SK-N-SH (cell line): Measurements from ENCODE around the gene PARN. TPM values are rescaled to one million over a fixed set of nuclear protein-coding genes. Genes with fewer than 3 reads are reported as not detected.

Experiments
- CTCF ChIA-PET: fragments of 300-600, 350-600 bp; formaldehyde crosslinking; extraction: SDS; loops from one replicate; lab custom pipeline; 2021; lab: Yijun Ruan, JAX
- POLR2A ChIA-PET: fragments of 350-600 bp; sonication (Branson Sonifier 250); formaldehyde crosslinking; extraction: SDS; loops from one replicate; lab custom pipeline; 2020; ENCODE audit warnings: antibody characterized with exemption, inconsistent platforms; lab: Yijun Ruan, JAX
- DNase-seq: peaks from one replicate; pipeline ENCODE4 v3.0.0; 2012
- H2AFZ ChIP-seq: fragments of 200-600 bp; sonication (generic); 2 replicates; pipeline ENCODE4 v1.8.1; 2016; ENCODE audit warnings: antibody characterized with exemption, mild to moderate bottlenecking, low read depth
- H3F3A ChIP-seq: fragments of 200-600 bp; sonication (generic); replicated peaks from 2 replicates; pipeline ENCODE3; 2016; ENCODE audit warnings: antibody characterized with exemption, mild to moderate bottlenecking; ENCODE audit not compliant: insufficient read depth
- H3K27ac ChIP-seq, 2 experiments: fragments of 200-500 bp in 1 of 2; fragments of 200-600 bp in 1 of 2; sonication (Bioruptor generic) in 1 of 2; sonication (generic), shearing (Covaris generic) in 1 of 2; 2 replicates each; pipeline versions ENCODE4 v1.5.1 to v1.6.1; 2014 to 2016; ENCODE audit warnings: low read depth in 2 of 2, inconsistent platforms in 1 of 2, low read length in 1 of 2, mild to moderate bottlenecking in 1 of 2, mixed read lengths in 1 of 2
- H3K27me3 ChIP-seq: fragments of 200-600 bp; sonication (generic), shearing (Covaris generic); 2 replicates; pipeline ENCODE4 v1.6.1; 2016; ENCODE audit warnings: mixed run types; ENCODE audit not compliant: insufficient read depth
- H3K36me3 ChIP-seq, 2 experiments: fragments of 200-500 bp in 1 of 2; fragments of 200-600 bp in 1 of 2; sonication (Bioruptor generic) in 1 of 2; sonication (generic) in 1 of 2; replicated peaks in 1 of 2; 2 replicates each; pipeline versions ENCODE3 to v1.5.1; 2014 to 2016; ENCODE audit warnings: low read length in 1 of 2, mild to moderate bottlenecking in 1 of 2; ENCODE audit not compliant: insufficient read depth in 2 of 2, control insufficient read depth in 1 of 2
- H3K4me1 ChIP-seq, 2 experiments: fragments of 200-500 bp in 1 of 2; fragments of 200-600 bp in 1 of 2; sonication (Bioruptor generic) in 1 of 2; sonication (generic), shearing (Covaris generic) in 1 of 2; 2 replicates each; pipeline versions ENCODE4 v1.5.1 to v1.6.1; 2014 to 2016; ENCODE audit warnings: low read depth in 1 of 2, low read length in 1 of 2, mixed run types in 1 of 2; ENCODE audit not compliant: insufficient read depth in 2 of 2, control insufficient read depth in 1 of 2
- H3K4me2 ChIP-seq: fragments of 200-600 bp; sonication (generic), shearing (Covaris generic); 2 replicates; pipeline ENCODE4 v1.6.1; 2017; ENCODE audit warnings: mixed run types
- H3K4me3 ChIP-seq, 2 experiments: fragments of 200-500 bp in 1 of 2; fragments of 200-600 bp in 1 of 2; sonication (Bioruptor generic) in 1 of 2; sonication (generic), shearing (Covaris generic) in 1 of 2; 2 replicates each; pipeline versions ENCODE4 v1.5.1 to v1.8.1; 2014 to 2016; ENCODE audit warnings: low read depth in 2 of 2, inconsistent platforms in 1 of 2, low read length in 1 of 2, mild to moderate bottlenecking in 1 of 2, mixed read lengths in 1 of 2, moderate library complexity in 1 of 2
- H3K79me2 ChIP-seq: fragments of 200-600 bp; sonication (generic); 2 replicates; pipeline ENCODE4 v1.8.1; 2017; ENCODE audit warnings: mild to moderate bottlenecking; ENCODE audit not compliant: insufficient read depth
- H3K9ac ChIP-seq: fragments of 200-600 bp; sonication (generic); 2 replicates; pipeline ENCODE4 v1.6.1; 2017; ENCODE audit warnings: mixed run types
- H3K9me2 ChIP-seq: fragments of 200-600 bp; sonication (generic); 2 replicates; pipeline ENCODE4 v1.6.1; 2017; ENCODE audit warnings: mixed run types
- H3K9me3 ChIP-seq: fragments of 200-600 bp; sonication (generic); 2 replicates; pipeline ENCODE4 v1.6.1; 2017; ENCODE audit warnings: mixed run types, mild to moderate bottlenecking, moderate library complexity
- H4K20me1 ChIP-seq: fragments of 200-600 bp; sonication (generic); 2 replicates; pipeline ENCODE4 v1.6.1; 2017; ENCODE audit warnings: mild to moderate bottlenecking, mixed run types; ENCODE audit not compliant: insufficient read depth
- CHD2 ChIP-seq: fragments of 150-350 bp; IDR thresholded peaks from 2 replicates; pipeline ENCODE4 v1.6.1; 2018; ENCODE audit warnings: low read length; ENCODE audit not compliant: partially characterized antibody
- CTCF ChIP-seq: fragments of 200-600 bp; sonication (generic); IDR thresholded peaks from 2 replicates; pipeline ENCODE4 v1.6.1; 2017; ENCODE audit warnings: antibody characterized with exemption, mild to moderate bottlenecking, moderate library complexity
- EP300 ChIP-seq, 2 experiments: IDR thresholded peaks; 2 replicates each; pipeline versions ENCODE4 v1.4.0 to v1.6.1; 2012; ENCODE audit warnings: borderline replicate concordance in 1 of 2, low read depth in 1 of 2, low read length in 1 of 2
- FOSL2 ChIP-seq: IDR thresholded peaks from 2 replicates; pipeline ENCODE4 v1.4.0; 2012; ENCODE audit warnings: low read depth, mild to moderate bottlenecking, moderate library complexity, borderline replicate concordance
- FOXJ3 ChIP-seq: sonication (generic); formaldehyde crosslinking; IDR thresholded peaks from 2 replicates; pipeline ENCODE4 v1.5.1; 2020; ENCODE audit warnings: mild to moderate bottlenecking, missing genetic modification reagents
- GABPA ChIP-seq: IDR thresholded peaks from 2 replicates; pipeline ENCODE4 v1.4.0; 2012; ENCODE audit warnings: low read depth, mild to moderate bottlenecking
- IRF3 ChIP-seq: fragments of 150-350 bp; IDR thresholded peaks from 2 replicates; pipeline ENCODE4 v1.6.1; 2016; ENCODE audit warnings: mild to moderate bottlenecking, low read depth, low read length
- JUND ChIP-seq: IDR thresholded peaks from 2 replicates; pipeline ENCODE4 v1.4.0; 2012
- MXI1 ChIP-seq: IDR thresholded peaks from 2 replicates; pipeline ENCODE4 v1.6.1; 2012; ENCODE audit warnings: mild to moderate bottlenecking, low read depth, low read length, improper control_type of control experiment
- NFIC ChIP-seq: IDR thresholded peaks from 2 replicates; pipeline ENCODE4 v1.4.0; 2012; ENCODE audit warnings: borderline replicate concordance
- POLR2AphosphoS5 ChIP-seq: IDR thresholded peaks from 2 replicates; pipeline ENCODE4 v1.6.1; 2012; ENCODE audit warnings: low read depth, low read length
- REST ChIP-seq: IDR thresholded peaks from 2 replicates; pipeline ENCODE4 v1.6.1; 2012; ENCODE audit warnings: mild to moderate bottlenecking, low read depth, low read length, moderate library complexity
- RFX5 ChIP-seq: IDR thresholded peaks from 2 replicates; pipeline ENCODE4 v1.6.1; 2012; ENCODE audit warnings: mild to moderate bottlenecking, improper control_type of control experiment, low read length
- RXRA ChIP-seq: IDR thresholded peaks from 2 replicates; pipeline ENCODE4 v1.4.0; 2012; ENCODE audit warnings: low read depth, mild to moderate bottlenecking, borderline replicate concordance
- SIN3A ChIP-seq: IDR thresholded peaks from 2 replicates; pipeline ENCODE4 v1.6.1; 2012; ENCODE audit warnings: low read depth, mild to moderate bottlenecking, low read length, moderate library complexity, borderline replicate concordance
- SMC3 ChIP-seq: IDR thresholded peaks from 2 replicates; pipeline ENCODE4 v1.6.1; 2012; ENCODE audit warnings: low read depth, low read length, improper control_type of control experiment
- TAF1 ChIP-seq: IDR thresholded peaks from 2 replicates; pipeline ENCODE4 v1.6.1; 2012; ENCODE audit warnings: low read depth, mild to moderate bottlenecking, low read length, moderate library complexity, borderline replicate concordance
- TCF12 ChIP-seq: IDR thresholded peaks from 2 replicates; pipeline ENCODE4 v1.4.0; 2012
- TEAD4 ChIP-seq: IDR thresholded peaks from 2 replicates; pipeline ENCODE4 v1.4.0; 2012; ENCODE audit warnings: mild to moderate bottlenecking, borderline replicate concordance; ENCODE audit not compliant: insufficient read depth
- USF2 ChIP-seq: fragments of 150-350 bp; IDR thresholded peaks from 2 replicates; pipeline ENCODE4 v1.6.1; 2017; ENCODE audit warnings: antibody characterized with exemption, low read length, low read depth, borderline replicate concordance
- WGBS: methylation state at CpG from one replicate; pipeline ENCODE4 v1.1.6; 2017; ENCODE audit warnings: low lambda C conversion rate; 5-methylcytosine and 5-hydroxymethylcytosine counted together
- polyA plus RNA-seq, 3 experiments: library from polyadenylated mRNA; depleted of rRNA; stranded (reverse); fragments of >200 nt; gene quantifications; 2 replicates each; pipeline ENCODE4 v1.2.3, GENCODE V29; 2012
- TF ChIP-seq, protein P1 (sequence below): IDR thresholded peaks from 2 replicates; pipeline ENCODE4 v1.4.0; 2012; ENCODE audit warnings: low read depth

The PARN gene
- polyA plus RNA-seq, 1 of the 3 experiments (the other 2 are of a cell fraction), result 20.5 TPM

DNA sequence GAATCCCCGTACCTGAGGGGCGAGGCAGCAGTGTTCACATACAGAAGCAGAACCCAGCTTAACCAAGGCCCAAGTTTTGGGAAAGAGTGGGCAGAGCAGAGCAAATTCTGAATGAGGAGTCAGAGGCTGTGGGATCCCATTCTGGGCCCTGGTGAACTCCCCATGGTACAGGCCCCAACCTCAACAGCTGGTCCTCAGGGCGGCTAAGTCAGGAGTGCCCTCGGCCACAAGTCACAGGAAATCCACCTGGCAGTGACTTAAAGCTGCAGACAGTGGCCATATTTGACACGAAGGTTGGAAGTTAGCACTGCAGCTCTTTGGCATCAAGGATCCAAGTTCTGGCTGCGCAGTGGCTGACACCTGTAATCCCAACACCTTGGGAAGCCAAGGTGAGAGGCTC, 237.1 kb downstream of the PARN start:
- Histone ChIP-seq H3F3A (peaks cover 3% of the 10 kb centered on the region), H3K4me2 (no peak overlapping the region), H3K79me2 (no peaks in the 10 kb centered on the region), H3K27ac (no peak overlapping the region), H3K9me3 (no peaks in the 10 kb centered on the region), H3K36me3 (no peaks in the 10 kb centered on the region), H3K9ac (no peak overlapping the region), H2AFZ (no peak overlapping the region), H3K9me2 (no peaks in the 10 kb centered on the region), H4K20me1 (no peaks in the 10 kb centered on the region), H3K27me3 (no peaks in the 10 kb centered on the region), H3K4me1 (no peaks in the 10 kb centered on the region), H3K4me3 (no peak overlapping the region)
- no peak for DNase-seq
- ChIA-PET POLR2A (no interaction called here), CTCF (no interaction called here)
- TF ChIP-seq, protein P1, sequence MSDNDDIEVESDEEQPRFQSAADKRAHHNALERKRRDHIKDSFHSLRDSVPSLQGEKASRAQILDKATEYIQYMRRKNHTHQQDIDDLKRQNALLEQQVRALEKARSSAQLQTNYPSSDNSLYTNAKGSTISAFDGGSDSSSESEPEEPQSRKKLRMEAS, result no peak
- no peak for TF ChIP-seq POLR2AphosphoS5
- no peak for TF ChIP-seq TEAD4
- no peak for TF ChIP-seq TAF1
- no peak for TF ChIP-seq FOXJ3 (CRISPR knock-in tag)
- no peak for TF ChIP-seq EP300 (IDR thresholded peaks at IDR 0.05; ENCODE audit: borderline replicate concordance in 1 of 2, low read depth in 1 of 2, low read length in 1 of 2)
- TF ChIP-seq SIN3A, result no peak
- TF ChIP-seq MXI1, result no peak
- no peak for TF ChIP-seq CHD2
- TF ChIP-seq RFX5, result no peak
- TF ChIP-seq TCF12, result no peak
- no peak for TF ChIP-seq FOSL2
- no peak for TF ChIP-seq CTCF
- TF ChIP-seq GABPA, result no peak
- TF ChIP-seq USF2, result no peak
- WGBS, result 81% methylated on average over 4 of the region's 6 CpGs

DNA sequence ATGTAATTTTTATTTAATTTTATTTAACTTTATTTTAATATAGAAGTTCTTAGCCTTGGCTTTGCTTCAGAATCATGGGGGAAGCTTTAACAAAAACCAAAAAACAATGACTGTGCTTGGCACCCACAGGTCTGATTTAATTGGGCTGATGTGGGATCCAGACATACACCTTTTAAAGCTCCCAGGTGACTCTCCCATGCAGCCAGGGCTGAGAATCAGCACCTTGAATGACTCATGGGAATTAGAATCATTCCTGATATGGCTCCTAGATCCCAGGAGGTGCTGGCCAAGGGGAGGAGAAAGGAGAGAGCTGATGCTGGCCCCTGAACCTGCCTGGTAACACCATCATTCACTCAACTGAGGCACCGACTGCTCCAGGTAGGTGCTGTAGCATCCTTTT, 240.7 kb downstream of the PARN start:
- no peaks in the 10 kb centered on the region for H3K27me3 ChIP-seq
- TF ChIP-seq IRF3, result no peak
- TF ChIP-seq REST, result no peak
- TF ChIP-seq CHD2, result no peak
- no peak for TF ChIP-seq RXRA
- TF ChIP-seq NFIC, result no peak
- no peak for TF ChIP-seq SMC3
- TF ChIP-seq JUND, result no peak
- no peak for TF ChIP-seq FOXJ3 (CRISPR knock-in tag)

More for the DNA sequence above, 240.7 kb downstream of the PARN start:
- H3F3A ChIP-seq, result no peaks in the 10 kb centered on the region
- no peaks in the 10 kb centered on the region for H3K4me1 ChIP-seq
- no peak overlapping the region for H3K27ac ChIP-seq
- no peak overlapping the region for H3K9ac ChIP-seq
- H3K9me3 ChIP-seq, result no peaks in the 10 kb centered on the region
- H3K79me2 ChIP-seq, result no peaks in the 10 kb centered on the region
- ChIA-PET POLR2A (no interaction called here), CTCF (no interaction called here)
- H3K4me2 ChIP-seq, result no peak overlapping the region
- H3K9me2 ChIP-seq, result no peaks in the 10 kb centered on the region
- H2AFZ ChIP-seq, result no peak overlapping the region
- H3K36me3 ChIP-seq, result no peaks in the 10 kb centered on the region
- H4K20me1 ChIP-seq, result no peaks in the 10 kb centered on the region
- WGBS, result 100% methylated on average over 1 of the region's 1 CpG
- no peak for DNase-seq
- H3K4me3 ChIP-seq, result no peak overlapping the region
